Right lobe of liver (tissue), 6 donors: Measurements from ENCODE around the gene INPP5A. TPM values are rescaled to one million over a fixed set of nuclear protein-coding genes. Genes with fewer than 3 reads are reported as not detected.

ENCODE experiments used
- ATAC-seq, 4 donors: fragments of 200-7000 bp; cut with Tn5 transposase; one replicate each; pipeline ENCODE4 v1.9.1; 2020; ENCODE audit warnings: mild to moderate bottlenecking in 4 of 4, moderate library complexity in 4 of 4
- DNase-seq, 3 donors: peaks; one replicate each; pipeline ENCODE4 v3.0.0-alpha.2; 2020
- H3K27ac ChIP-seq, 3 donors: fragments of 200-600 bp; one replicate each; pipeline ENCODE4 v1.8.0; 2022
- H3K27me3 ChIP-seq, 2 donors: fragments of 200-600 bp; one replicate each; pipeline ENCODE4 v1.8.0; 2022
- H3K36me3 ChIP-seq, 4 donors: fragments of 200-600 bp; sonication (generic) in 1 of 4; one replicate each; pipeline versions ENCODE4 v1.5.1 to v1.8.0; 2017 to 2022; ENCODE audit warnings: control low read depth in 1 of 4
- H3K4me1 ChIP-seq, 4 donors: fragments of 200-600 bp; sonication (generic) in 1 of 4; one replicate each; pipeline versions ENCODE4 v1.5.1 to v1.8.0; 2017 to 2022; ENCODE audit warnings: control low read depth in 1 of 4
- H3K4me3 ChIP-seq, 3 donors: fragments of 200-600 bp; one replicate each; pipeline ENCODE4 v1.8.0; 2022
- H3K9me3 ChIP-seq, 4 donors: fragments of 200-600 bp; sonication (generic) in 1 of 4; one replicate each; pipeline versions ENCODE4 v1.5.1 to v1.8.0; 2017 to 2022; ENCODE audit warnings: control low read depth in 1 of 4
- POLR2A ChIP-seq: fragments of 450-650 bp; IDR thresholded peaks from one replicate; pipeline ENCODE4 v1.6.1; 2017; ENCODE audit warnings: antibody characterized with exemption, mild to moderate bottlenecking
- WGBS: methylation state at CpG from one replicate; pipeline ENCODE4 v1.1.6; 2018; ENCODE audit warnings: low coverage, low lambda C conversion rate; ENCODE audit not compliant: insufficient coverage; ENCODE audit errors: missing lambda C conversion rate; 5-methylcytosine and 5-hydroxymethylcytosine counted together
- intact Hi-C, 2 donors: fragments of 100-400 bp; cut with DNase I; formaldehyde crosslinking; loops; one replicate each; pipeline versions ENCODE4 v1.11.2 to v1.14.1; 2022
- total RNA-seq, 6 experiments: library from RNA; depleted of rRNA in 2 of 6; stranded (reverse); fragments of >200 nt in 2 of 6; fragmentation: NEBNext Ultra II Directional in 3 of 6; extraction: Animal tissue kit (Norgen Biotek cat#: 25700) in 3 of 6; gene quantifications; one replicate each; pipeline versions ENCODE4 v1.1.0 to v1.2.4, GENCODE V29; 2016 to 2023
- TF ChIP-seq, protein P1 (sequence below), 4 donors: fragments of 200-600 bp in 3 of 4; fragments of 450-650 bp in 1 of 4; IDR thresholded peaks; one replicate each; pipeline versions ENCODE4 v1.5.1 to v1.8.0; 2016 to 2022; ENCODE audit warnings: antibody characterized with exemption in 4 of 4, mild to moderate bottlenecking in 2 of 4
- donor health status: DM: no; HTN: yes; CAD: no.
- donor health status: DM: no; HTN: no; CAD: no.
- donor health status: DM: no; HTN: no; CAD: no.
- donor health status: DM: no; HTN: yes; CAD: no.
- donor health status: DM: no; HTN: yes; CAD: no.

Gene INPP5A
- total RNA-seq, 6 experiments from 2014 or later = 12.5 to 24.6 (median 16.9) TPM

DNA sequence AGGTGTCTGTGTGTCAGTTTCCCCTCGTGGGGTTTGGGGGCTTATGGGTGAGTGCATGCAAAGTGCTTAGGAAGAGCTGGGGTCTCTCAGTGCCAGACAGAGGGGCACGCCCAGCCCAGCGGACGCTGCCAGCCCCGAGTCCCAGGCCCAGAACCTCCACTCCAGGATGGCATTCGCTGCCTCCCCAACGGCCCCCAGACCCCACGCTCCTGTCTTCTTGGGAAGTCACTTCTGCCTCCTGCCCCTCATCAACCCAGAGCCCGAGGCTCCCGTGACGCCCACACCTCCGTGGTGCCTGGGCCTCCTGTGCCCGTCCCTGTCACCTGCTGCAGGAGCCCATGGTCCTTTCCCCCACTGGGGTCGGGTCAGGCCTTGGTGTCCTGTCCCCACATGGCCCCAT is 213.3 kb downstream of the INPP5A start:
- H3K4me1 ChIP-seq = no peaks in the 10 kb centered on the region
- no peaks in the 10 kb centered on the region for H3K9me3 ChIP-seq
- H3K27me3 ChIP-seq = no peaks in the 10 kb centered on the region
- TF ChIP-seq, protein P1, sequence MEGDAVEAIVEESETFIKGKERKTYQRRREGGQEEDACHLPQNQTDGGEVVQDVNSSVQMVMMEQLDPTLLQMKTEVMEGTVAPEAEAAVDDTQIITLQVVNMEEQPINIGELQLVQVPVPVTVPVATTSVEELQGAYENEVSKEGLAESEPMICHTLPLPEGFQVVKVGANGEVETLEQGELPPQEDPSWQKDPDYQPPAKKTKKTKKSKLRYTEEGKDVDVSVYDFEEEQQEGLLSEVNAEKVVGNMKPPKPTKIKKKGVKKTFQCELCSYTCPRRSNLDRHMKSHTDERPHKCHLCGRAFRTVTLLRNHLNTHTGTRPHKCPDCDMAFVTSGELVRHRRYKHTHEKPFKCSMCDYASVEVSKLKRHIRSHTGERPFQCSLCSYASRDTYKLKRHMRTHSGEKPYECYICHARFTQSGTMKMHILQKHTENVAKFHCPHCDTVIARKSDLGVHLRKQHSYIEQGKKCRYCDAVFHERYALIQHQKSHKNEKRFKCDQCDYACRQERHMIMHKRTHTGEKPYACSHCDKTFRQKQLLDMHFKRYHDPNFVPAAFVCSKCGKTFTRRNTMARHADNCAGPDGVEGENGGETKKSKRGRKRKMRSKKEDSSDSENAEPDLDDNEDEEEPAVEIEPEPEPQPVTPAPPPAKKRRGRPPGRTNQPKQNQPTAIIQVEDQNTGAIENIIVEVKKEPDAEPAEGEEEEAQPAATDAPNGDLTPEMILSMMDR (IDR thresholded peaks at IDR 0.05) = no peak
- TF ChIP-seq POLR2A = no peak
- intact Hi-C loops = no loop called here
- H3K4me3 ChIP-seq = no peak overlapping the region
- ATAC-seq (no peak), DNase-seq (no peak)
- no CpG with 5 or more reads among the region's 14 CpGs for WGBS
- peaks cover 0 to 13% (median 2%) of the 10 kb centered on the region in 4 donors for H3K36me3 ChIP-seq
- no peak overlapping the region for H3K27ac ChIP-seq

DNA sequence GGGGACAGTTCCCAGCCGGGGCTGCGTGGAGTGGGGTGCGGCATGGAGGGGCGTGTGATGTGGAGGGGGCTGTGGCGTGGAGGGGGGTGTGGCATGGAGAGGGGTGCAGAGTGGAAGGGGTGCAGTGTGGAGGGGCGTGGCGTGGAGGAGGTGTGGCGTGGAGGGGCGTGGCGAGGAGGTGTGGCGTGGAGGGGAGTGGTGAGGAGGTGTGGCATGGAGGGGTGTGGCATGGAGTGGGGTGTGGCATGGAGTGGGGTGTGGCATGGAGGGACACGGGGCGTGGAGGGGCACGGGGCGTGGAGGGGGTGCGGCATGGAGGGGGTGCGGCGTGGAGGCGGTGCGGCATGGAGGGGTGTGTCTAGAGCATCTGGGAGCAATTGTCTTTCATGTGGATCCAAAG is 214.8 kb downstream of the INPP5A start:
- Histone ChIP-seq H3K36me3 (peaks cover 0 to 13% (median 2%) of the 10 kb centered on the region in 4 donors), H3K9me3 (no peaks in the 10 kb centered on the region), H3K27me3 (no peaks in the 10 kb centered on the region), H3K4me1 (no peaks in the 10 kb centered on the region), H3K27ac (no peak overlapping the region), H3K4me3 (no peak overlapping the region)
- ATAC-seq (no peak), DNase-seq (no peak)
- no peak for TF ChIP-seq POLR2A
- TF ChIP-seq, protein P1 (IDR thresholded peaks at IDR 0.05) = no peak
- intact Hi-C loops = no loop called here
- 95% methylated on average over 13 of the region's 20 CpGs for WGBS

DNA sequence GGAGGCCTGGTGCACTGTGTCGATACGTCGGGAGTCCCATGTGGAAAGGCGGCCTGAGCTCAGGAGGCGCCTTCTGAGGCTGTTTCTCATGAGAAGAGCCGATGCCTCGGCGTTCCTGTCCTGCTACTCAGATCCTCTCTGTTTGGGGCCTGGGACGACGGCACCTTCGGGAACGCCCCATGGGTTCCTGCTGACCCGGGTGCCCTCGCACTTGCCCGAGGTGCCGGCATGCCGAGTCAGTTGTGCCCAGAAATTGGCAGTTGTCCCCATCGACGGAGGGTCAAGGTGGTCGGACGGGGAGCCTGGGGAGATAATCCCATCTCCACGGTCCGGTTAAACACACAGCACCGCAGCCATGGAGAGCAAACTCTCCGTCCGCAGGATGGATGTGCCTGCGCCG is 215.4 kb downstream of the INPP5A start:
- peaks cover 0 to 13% (median 2%) of the 10 kb centered on the region in 4 donors for H3K36me3 ChIP-seq

DNA sequence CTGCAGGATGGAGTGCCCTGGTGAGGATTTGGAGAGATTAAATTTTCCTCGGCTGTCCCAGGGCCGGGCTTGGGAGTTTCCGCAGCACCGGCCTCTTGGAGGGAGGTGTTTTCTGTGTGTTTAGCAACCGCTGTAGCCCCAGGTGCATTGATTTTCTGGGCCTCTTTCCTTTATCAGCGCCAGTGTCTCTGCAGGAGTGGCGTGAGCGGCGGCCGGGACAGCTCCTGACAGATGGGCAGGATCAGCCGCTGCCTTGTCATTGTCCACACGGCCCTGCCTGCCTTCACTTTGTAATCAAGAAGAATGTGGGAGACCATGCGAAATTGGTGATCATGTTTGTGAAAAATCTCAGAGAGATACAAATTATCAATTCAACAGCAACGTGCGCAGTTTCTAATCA is 216.0 kb downstream of the INPP5A start:
- TF ChIP-seq, protein P1 (IDR thresholded peaks at IDR 0.05) = no peak
- no peak for TF ChIP-seq POLR2A
- DNase-seq (no peak), ATAC-seq (no peak)
- Histone ChIP-seq H3K4me1 (no peaks in the 10 kb centered on the region), H3K27me3 (no peaks in the 10 kb centered on the region), H3K36me3 (peaks cover 0 to 13% (median 2%) of the 10 kb centered on the region in 4 donors), H3K4me3 (no peak overlapping the region), H3K9me3 (no peaks in the 10 kb centered on the region), H3K27ac (no peak overlapping the region)
- intact Hi-C loops = no loop called here
- WGBS = 91% methylated on average over 5 of the region's 15 CpGs

More for the DNA sequence above, 215.4 kb downstream of the INPP5A start:
- no peak for ATAC-seq
- no peaks in the 10 kb centered on the region for H3K27me3 ChIP-seq
- intact Hi-C loops = no loop called here
- no peak overlapping the region for H3K27ac ChIP-seq
- WGBS = no CpG with 5 or more reads among the region's 28 CpGs
- no peak overlapping the region for H3K4me3 ChIP-seq
- no peak for TF ChIP-seq POLR2A
- TF ChIP-seq, protein P1 (IDR thresholded peaks at IDR 0.05) = no peak
- H3K9me3 ChIP-seq = no peaks in the 10 kb centered on the region
- no peaks in the 10 kb centered on the region for H3K4me1 ChIP-seq
- no peak for DNase-seq

DNA sequence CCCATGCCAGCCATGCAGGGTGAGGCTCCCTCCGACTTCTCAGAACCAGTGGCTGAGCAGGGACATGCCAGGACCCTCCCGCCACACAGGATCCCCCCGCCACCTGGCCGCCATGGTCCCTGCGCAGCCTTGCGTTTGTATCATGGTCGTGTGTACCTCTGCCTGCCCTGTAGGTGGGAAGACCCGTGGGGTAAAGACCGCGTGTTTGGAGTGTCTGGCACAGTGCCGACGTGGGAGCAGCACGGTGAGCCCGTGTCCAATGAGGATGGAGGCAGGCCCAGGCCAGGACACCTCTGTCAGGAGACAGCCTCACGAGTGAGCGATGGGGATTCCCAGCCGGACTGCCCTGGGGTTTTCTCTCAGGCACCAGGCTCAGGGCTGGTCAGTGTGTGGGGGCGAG is 216.5 kb downstream of the INPP5A start:
- no peaks in the 10 kb centered on the region for H3K9me3 ChIP-seq
- no peaks in the 10 kb centered on the region for H3K4me1 ChIP-seq
- no peak overlapping the region for H3K4me3 ChIP-seq
- ATAC-seq (no peak), DNase-seq (no peak)
- H3K36me3 ChIP-seq = peaks cover 0 to 13% (median 2%) of the 10 kb centered on the region in 4 donors
- no peaks in the 10 kb centered on the region for H3K27me3 ChIP-seq
- intact Hi-C loops = no loop called here
- TF ChIP-seq, protein P1 (IDR thresholded peaks at IDR 0.05) = no peak
- no peak for TF ChIP-seq POLR2A
- no peak overlapping the region for H3K27ac ChIP-seq
- no CpG with 5 or more reads among the region's 18 CpGs for WGBS
